Subcutaneous abdominal adipose tissue (tissue), 5 donors: ENCODE measurements around the gene P4HB.

Experiments
- H3K27ac ChIP-seq: one replicate; pipeline ENCODE4 v1.7.0; 2013; ENCODE audit warnings: low read depth, mild to moderate bottlenecking, inconsistent platforms, low read length, moderate library complexity
- H3K27me3 ChIP-seq, 5 donors: one replicate each; pipeline ENCODE4 v1.7.0; 2013; ENCODE audit warnings: low read length in 5 of 5, inconsistent platforms in 1 of 5; ENCODE audit not compliant: control insufficient read depth in 5 of 5, insufficient read depth in 4 of 5
- H3K36me3 ChIP-seq, 5 donors: one replicate each; pipeline ENCODE4 v1.7.0; 2013; ENCODE audit warnings: low read length in 5 of 5; ENCODE audit not compliant: control insufficient read depth in 5 of 5, insufficient read depth in 5 of 5
- H3K4me1 ChIP-seq, 5 donors: one replicate each; pipeline ENCODE4 v1.7.0; 2013; ENCODE audit warnings: low read length in 5 of 5, mild to moderate bottlenecking in 3 of 5, moderate library complexity in 1 of 5; ENCODE audit not compliant: control insufficient read depth in 5 of 5, insufficient read depth in 5 of 5
- H3K4me3 ChIP-seq, 5 donors: one replicate each; pipeline ENCODE4 v1.7.0; 2013; ENCODE audit warnings: low read length in 5 of 5, low read depth in 1 of 5
- H3K9ac ChIP-seq, 5 donors: one replicate each; pipeline ENCODE4 v1.7.0; 2013; ENCODE audit warnings: low read length in 5 of 5, mild to moderate bottlenecking in 4 of 5, moderate library complexity in 3 of 5
- H3K9me3 ChIP-seq, 5 donors: one replicate each; pipeline ENCODE4 v1.7.0; 2013; ENCODE audit warnings: low read length in 5 of 5; ENCODE audit not compliant: control insufficient read depth in 5 of 5
- donor health status: healthy.
- donor health status: healthy.
- donor health status: healthy.
- donor health status: healthy.
- donor health status: healthy.

P4HB gene

GRCh38 chr17:81821147-81821546 is 39.2 kb downstream of the P4HB start:
- Histone ChIP-seq H3K4me1 (peaks cover 4 to 21% (median 18%) of the 10 kb centered on the region in 5 donors), H3K9ac (no peak overlapping the region), H3K4me3 (peak overlapping the region in 1 of 5 donors; percentile 35), H3K36me3 (peaks cover 0 to 25% (median 21%) of the 10 kb centered on the region in 5 donors), H3K9me3 (no peaks in the 10 kb centered on the region), H3K27ac (no peak overlapping the region), H3K27me3 (peaks cover 0 to 7% (median 6%) of the 10 kb centered on the region in 5 donors)

GRCh38 chr17:81819708-81820107 is 40.6 kb downstream of the P4HB start:
- Histone ChIP-seq H3K9me3 (no peaks in the 10 kb centered on the region), H3K9ac (no peak overlapping the region), H3K36me3 (peaks cover 0 to 25% (median 21%) of the 10 kb centered on the region in 5 donors), H3K27ac (no peak overlapping the region), H3K27me3 (peaks cover 0 to 14% (median 12%) of the 10 kb centered on the region in 5 donors), H3K4me1 (peaks cover 3 to 15% (median 14%) of the 10 kb centered on the region in 5 donors), H3K4me3 (no peak overlapping the region)

- Histone ChIP-seq H3K27ac (no peak overlapping the region), H3K4me3 (no peak overlapping the region), H3K9ac (no peak overlapping the region), H3K36me3 (peaks cover 0 to 6% (median 6%) of the 10 kb centered on the region in 5 donors), H3K9me3 (no peaks in the 10 kb centered on the region), H3K4me1 (peaks cover 3 to 15% (median 14%) of the 10 kb centered on the region in 5 donors), H3K27me3 (peaks cover 0 to 23% (median 16%) of the 10 kb centered on the region in 5 donors)
These were observed 42.6 kb downstream of the P4HB start for GRCh38 chr17:81817758-81818147.

- H3K36me3 ChIP-seq = no peaks in the 10 kb centered on the region
- H3K27me3 ChIP-seq = peaks cover 4 to 37% (median 31%) of the 10 kb centered on the region in 5 donors
- no peak overlapping the region for H3K27ac ChIP-seq
- H3K4me1 ChIP-seq = no peaks in the 10 kb centered on the region
- H3K4me3 ChIP-seq = no peak overlapping the region
- H3K9ac ChIP-seq = no peak overlapping the region
- no peaks in the 10 kb centered on the region for H3K9me3 ChIP-seq
These were observed 44.7 kb downstream of the P4HB start for GRCh38 chr17:81815646-81815986.

- no peak overlapping the region for H3K9ac ChIP-seq
- H3K27ac ChIP-seq = no peak overlapping the region
These were observed 45.3 kb downstream of the P4HB start for GRCh38 chr17:81814748-81815645.

GRCh38 chr17:81813861-81814683 is 46.3 kb downstream of the P4HB start:
- H3K36me3 ChIP-seq = no peaks in the 10 kb centered on the region
- H3K27ac ChIP-seq = no peak overlapping the region
- H3K9ac ChIP-seq = no peak overlapping the region
- no peaks in the 10 kb centered on the region for H3K4me1 ChIP-seq
- no peak overlapping the region for H3K4me3 ChIP-seq
- no peaks in the 10 kb centered on the region for H3K9me3 ChIP-seq
- peaks cover 11 to 47% (median 43%) of the 10 kb centered on the region in 5 donors for H3K27me3 ChIP-seq

More at GRCh38 chr17:81814748-81815645, 45.3 kb downstream of the P4HB start:
- H3K36me3 ChIP-seq = no peaks in the 10 kb centered on the region
- H3K4me3 ChIP-seq = no peak overlapping the region
- H3K9me3 ChIP-seq = no peaks in the 10 kb centered on the region
- no peaks in the 10 kb centered on the region for H3K4me1 ChIP-seq
- peaks cover 8 to 42% (median 37%) of the 10 kb centered on the region in 5 donors for H3K27me3 ChIP-seq

- peaks cover 11 to 50% (median 48%) of the 10 kb centered on the region in 5 donors for H3K27me3 ChIP-seq
- H3K9me3 ChIP-seq = no peaks in the 10 kb centered on the region
- no peak overlapping the region for H3K9ac ChIP-seq
- no peaks in the 10 kb centered on the region for H3K4me1 ChIP-seq
- no peak overlapping the region for H3K4me3 ChIP-seq
- H3K27ac ChIP-seq = no peak overlapping the region
- H3K36me3 ChIP-seq = no peaks in the 10 kb centered on the region
These were observed 47.0 kb downstream of the P4HB start for GRCh38 chr17:81813371-81813684.

- Histone ChIP-seq H3K9ac (no peak overlapping the region), H3K4me1 (no peaks in the 10 kb centered on the region), H3K36me3 (no peaks in the 10 kb centered on the region), H3K27ac (no peak overlapping the region), H3K4me3 (no peak overlapping the region), H3K27me3 (peaks cover 16 to 55% (median 49%) of the 10 kb centered on the region in 5 donors), H3K9me3 (no peaks in the 10 kb centered on the region)
These were observed 47.6 kb downstream of the P4HB start for GRCh38 chr17:81812571-81813370.

- H3K9me3 ChIP-seq = no peaks in the 10 kb centered on the region
- no peaks in the 10 kb centered on the region for H3K36me3 ChIP-seq
- H3K27me3 ChIP-seq = peaks cover 16 to 63% (median 55%) of the 10 kb centered on the region in 5 donors
- no peak overlapping the region for H3K27ac ChIP-seq
- H3K9ac ChIP-seq = no peak overlapping the region
- no peak overlapping the region for H3K4me3 ChIP-seq
- no peaks in the 10 kb centered on the region for H3K4me1 ChIP-seq
These were observed 48.4 kb downstream of the P4HB start for GRCh38 chr17:81811705-81812570.
